RWPE2 (cell line): ENCODE data around the gene SIAH3.

Source experiments
- ATAC-seq: fragments of 200-7000 bp; cut with Tn5 transposase; 3 replicates; pipeline ENCODE4 v1.9.1; 2021; ENCODE audit warnings: low read depth
- DNase-seq: peaks from one replicate; pipeline ENCODE4 v3.0.0-alpha.2; 2020; ENCODE audit warnings: low spot score
- H3K27ac ChIP-seq: fragments of 450-650 bp; 2 replicates; pipeline ENCODE4 v1.5.1; 2017; ENCODE audit warnings: mild to moderate bottlenecking; ENCODE audit not compliant: poor library complexity, severe bottlenecking
- H3K27me3 ChIP-seq: fragments of 250-450 bp; sonication (Bioruptor Pico); 2 replicates; pipeline ENCODE4 v1.5.1; 2021; ENCODE audit warnings: mild to moderate bottlenecking, moderate library complexity; ENCODE audit not compliant: insufficient read depth, poor library complexity, severe bottlenecking
- H3K36me3 ChIP-seq: fragments of 250-450 bp; sonication (Bioruptor Pico); 2 replicates; pipeline ENCODE4 v1.5.1; 2020; ENCODE audit warnings: low read depth, mild to moderate bottlenecking, moderate library complexity
- H3K4me1 ChIP-seq: fragments of 250-450 bp; sonication (Bioruptor Pico); 2 replicates; pipeline ENCODE4 v1.5.1; 2021; ENCODE audit warnings: mild to moderate bottlenecking, moderate library complexity; ENCODE audit not compliant: insufficient read depth, poor library complexity, severe bottlenecking
- H3K4me3 ChIP-seq: fragments of 250-450 bp; sonication (Bioruptor Pico); 2 replicates; pipeline ENCODE4 v1.5.1; 2021; ENCODE audit warnings: mild to moderate bottlenecking, moderate library complexity; ENCODE audit not compliant: severe bottlenecking
- H3K9me3 ChIP-seq: fragments of 250-450 bp; sonication (Bioruptor Pico); 2 replicates; pipeline ENCODE4 v1.5.1; 2021; ENCODE audit warnings: mild to moderate bottlenecking, moderate library complexity; ENCODE audit not compliant: severe bottlenecking
- TF ChIP-seq, protein P1 (sequence below): fragments of 450-650 bp; IDR thresholded peaks from one replicate; pipeline ENCODE4 v1.5.1; 2017; ENCODE audit warnings: mild to moderate bottlenecking, moderate library complexity; ENCODE audit not compliant: poor library complexity, severe bottlenecking

Gene SIAH3

DNA sequence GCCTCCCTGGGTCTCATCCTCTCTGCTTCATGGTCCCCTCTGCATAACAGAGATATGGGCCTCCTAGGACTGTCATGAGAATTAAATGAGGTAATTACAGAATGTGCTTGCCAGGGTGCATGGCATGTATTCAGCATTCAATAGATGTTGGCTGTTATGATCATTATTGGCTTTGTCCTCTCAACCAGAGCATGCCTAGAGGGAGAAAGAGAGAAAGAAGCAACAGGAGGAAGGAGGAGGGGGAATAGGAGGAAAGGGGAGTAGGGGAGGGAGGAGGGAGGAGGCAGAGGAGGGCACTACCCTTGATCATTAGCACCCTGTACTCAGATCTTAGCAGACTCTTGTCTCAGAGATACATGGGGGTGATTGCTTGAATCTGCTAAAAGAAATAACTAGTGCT is 41.0 kb upstream of the SIAH3 start:
- no peaks in the 10 kb centered on the region for H3K36me3 ChIP-seq
- DNase-seq: no peak
- H3K9me3 ChIP-seq: no peaks in the 10 kb centered on the region
- no peak overlapping the region for H3K4me3 ChIP-seq
- no peak for ATAC-seq
- no peaks in the 10 kb centered on the region for H3K4me1 ChIP-seq
- TF ChIP-seq, protein P1, sequence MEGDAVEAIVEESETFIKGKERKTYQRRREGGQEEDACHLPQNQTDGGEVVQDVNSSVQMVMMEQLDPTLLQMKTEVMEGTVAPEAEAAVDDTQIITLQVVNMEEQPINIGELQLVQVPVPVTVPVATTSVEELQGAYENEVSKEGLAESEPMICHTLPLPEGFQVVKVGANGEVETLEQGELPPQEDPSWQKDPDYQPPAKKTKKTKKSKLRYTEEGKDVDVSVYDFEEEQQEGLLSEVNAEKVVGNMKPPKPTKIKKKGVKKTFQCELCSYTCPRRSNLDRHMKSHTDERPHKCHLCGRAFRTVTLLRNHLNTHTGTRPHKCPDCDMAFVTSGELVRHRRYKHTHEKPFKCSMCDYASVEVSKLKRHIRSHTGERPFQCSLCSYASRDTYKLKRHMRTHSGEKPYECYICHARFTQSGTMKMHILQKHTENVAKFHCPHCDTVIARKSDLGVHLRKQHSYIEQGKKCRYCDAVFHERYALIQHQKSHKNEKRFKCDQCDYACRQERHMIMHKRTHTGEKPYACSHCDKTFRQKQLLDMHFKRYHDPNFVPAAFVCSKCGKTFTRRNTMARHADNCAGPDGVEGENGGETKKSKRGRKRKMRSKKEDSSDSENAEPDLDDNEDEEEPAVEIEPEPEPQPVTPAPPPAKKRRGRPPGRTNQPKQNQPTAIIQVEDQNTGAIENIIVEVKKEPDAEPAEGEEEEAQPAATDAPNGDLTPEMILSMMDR: no peak
- no peaks in the 10 kb centered on the region for H3K27me3 ChIP-seq
- no peak overlapping the region for H3K27ac ChIP-seq

DNA sequence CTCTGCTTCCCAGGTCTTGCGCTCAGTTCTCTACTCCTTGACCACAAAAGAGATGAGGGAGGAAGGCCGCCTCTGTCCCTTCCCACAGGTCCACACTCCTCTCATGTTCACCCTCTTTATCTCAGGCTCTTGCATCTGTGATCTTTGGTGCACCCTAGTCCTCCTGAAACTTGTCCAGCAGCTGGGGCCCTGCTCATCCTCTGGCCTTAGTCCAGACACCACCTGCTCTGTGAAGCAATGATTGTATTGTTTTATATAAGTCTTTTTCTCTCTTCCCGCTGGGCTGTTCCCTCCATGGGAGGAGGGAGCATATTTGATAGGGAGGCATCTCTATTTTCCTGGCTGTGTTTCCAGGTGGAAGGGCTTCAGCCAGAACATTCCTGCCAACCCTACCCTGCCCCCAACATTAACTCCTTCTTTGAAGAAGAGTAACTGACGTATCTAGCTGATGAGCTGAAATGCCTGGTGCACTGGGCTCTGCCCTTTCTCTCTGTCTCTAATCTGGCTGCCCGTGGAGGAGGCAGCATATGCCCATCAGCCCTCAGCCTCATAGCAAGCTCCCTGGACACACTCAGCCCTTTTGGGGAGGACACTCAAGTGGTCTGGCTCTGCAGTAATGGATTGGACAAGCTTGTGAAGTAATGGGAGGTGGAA is 38.2 kb upstream of the SIAH3 start:
- no peak for DNase-seq
- TF ChIP-seq, protein P1: no peak
- Histone ChIP-seq H3K4me1 (no peaks in the 10 kb centered on the region), H3K27ac (no peak overlapping the region), H3K36me3 (no peaks in the 10 kb centered on the region), H3K4me3 (no peak overlapping the region), H3K27me3 (no peaks in the 10 kb centered on the region), H3K9me3 (no peaks in the 10 kb centered on the region)
- ATAC-seq: no peak

DNA sequence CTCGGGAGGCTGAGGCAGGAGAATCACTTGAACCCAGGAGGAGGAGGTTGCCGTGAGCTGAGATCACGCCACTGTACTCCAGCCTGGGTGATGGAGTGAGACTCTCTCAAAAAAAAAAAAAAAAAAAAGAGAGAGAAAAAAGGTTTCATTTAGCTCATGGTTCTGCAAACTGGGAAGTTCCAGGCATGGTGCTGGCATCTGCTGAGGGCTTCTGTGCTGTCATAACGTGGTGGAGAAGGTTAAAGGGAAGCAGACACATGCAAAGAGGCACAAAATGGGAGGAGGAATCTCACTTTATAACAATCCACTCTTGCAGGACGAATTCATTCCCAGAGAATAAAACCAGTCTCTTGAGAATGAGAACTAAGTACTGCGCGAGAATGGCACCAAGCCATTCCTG is 34.9 kb upstream of the SIAH3 start:
- TF ChIP-seq, protein P1: no peak
- Histone ChIP-seq H3K4me3 (no peak overlapping the region), H3K36me3 (no peaks in the 10 kb centered on the region), H3K27me3 (no peaks in the 10 kb centered on the region), H3K27ac (no peak overlapping the region), H3K9me3 (no peaks in the 10 kb centered on the region), H3K4me1 (no peaks in the 10 kb centered on the region)
- DNase-seq: no peak
- no peak for ATAC-seq

DNA sequence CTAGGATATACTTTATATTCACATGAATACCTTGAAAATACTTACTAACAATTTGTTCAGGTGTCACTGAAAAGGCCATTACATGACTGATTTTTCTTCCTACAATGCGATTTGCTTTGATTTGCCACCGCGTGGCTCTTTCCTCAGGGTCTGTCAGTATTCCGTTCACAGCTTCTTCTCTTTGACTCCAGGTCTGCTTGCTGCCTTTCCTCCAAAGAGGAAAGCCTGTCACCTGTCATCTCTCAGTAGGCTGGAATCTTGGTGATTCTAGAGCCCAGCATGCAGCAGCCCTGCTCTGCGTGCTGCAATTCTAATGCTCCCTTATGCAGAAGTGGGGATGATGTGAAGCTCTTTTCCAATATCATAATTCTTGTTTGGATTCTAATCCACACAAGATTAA is 33.6 kb upstream of the SIAH3 start:
- DNase-seq (no peak), ATAC-seq (no peak)
- Histone ChIP-seq H3K4me3 (no peak overlapping the region), H3K27ac (no peak overlapping the region), H3K9me3 (no peaks in the 10 kb centered on the region), H3K27me3 (no peaks in the 10 kb centered on the region), H3K36me3 (no peaks in the 10 kb centered on the region), H3K4me1 (no peaks in the 10 kb centered on the region)
- TF ChIP-seq, protein P1: no peak

DNA sequence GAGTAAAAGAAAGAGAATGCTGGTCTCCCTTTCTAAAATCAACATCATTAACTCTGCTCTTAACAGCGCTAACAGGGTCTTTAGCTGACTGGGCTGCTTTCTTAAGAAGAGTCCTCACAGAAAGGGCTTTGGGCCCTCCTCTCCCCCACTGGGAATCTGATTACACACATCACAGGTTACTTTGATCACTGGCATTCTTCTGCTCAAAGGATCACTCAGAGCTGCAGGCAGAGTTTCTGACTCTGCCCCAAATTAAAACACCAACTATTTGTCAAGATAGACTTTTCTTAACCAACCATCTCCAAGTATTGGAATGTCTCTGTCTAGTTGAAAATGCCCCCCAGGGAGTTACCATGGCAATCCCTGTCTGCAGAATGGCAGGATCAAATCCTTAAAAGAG is 31.1 kb upstream of the SIAH3 start:
- ATAC-seq (no peak), DNase-seq (no peak)
- no peaks in the 10 kb centered on the region for H3K9me3 ChIP-seq
- TF ChIP-seq, protein P1: no peak
- no peaks in the 10 kb centered on the region for H3K4me1 ChIP-seq
- H3K4me3 ChIP-seq: no peak overlapping the region
- no peaks in the 10 kb centered on the region for H3K27me3 ChIP-seq
- H3K36me3 ChIP-seq: no peaks in the 10 kb centered on the region
- H3K27ac ChIP-seq: no peak overlapping the region
